Measurements from ENCODE around the gene CYFIP2. TPM values are rescaled to one million over a fixed set of nuclear protein-coding genes. Genes with fewer than 3 reads are reported as not detected.
"Not testable (repeated sequence)": the region's sequence is repeated elsewhere in the genome, so short reads cannot be mapped to it uniquely, and the experiment has no call there.

Gene CYFIP2
- total RNA-seq, result 2.1 TPM

GRCh38 chr5:157265714-157266285 is at the start of gene CYFIP2:
CYFIP2 (plus strand) TSS chr5:157266123; CDS start chr5:157285362, 19,239 bp downstream.
- peak; percentile 89 for ATAC-seq

- ATAC-seq, result no peak
These were observed 49.4 kb upstream of the CYFIP2 start for GRCh38 chr5:157216391-157217142.

GRCh38 chr5:157217289-157218024 is 48.5 kb upstream of the CYFIP2 start:
- no peak for ATAC-seq

- ATAC-seq, result no peak
These were observed 46.2 kb upstream of the CYFIP2 start for GRCh38 chr5:157219491-157220271.

- no peak for ATAC-seq
These were observed 44.0 kb upstream of the CYFIP2 start for GRCh38 chr5:157221959-157222358.

- ATAC-seq, result no peak
These were observed 43.3 kb upstream of the CYFIP2 start for GRCh38 chr5:157222506-157223230.

- no peak for ATAC-seq
These were observed 40.2 kb upstream of the CYFIP2 start for GRCh38 chr5:157225469-157226422.

GRCh38 chr5:157230610-157231009 is 35.3 kb upstream of the CYFIP2 start:
- ATAC-seq, result no peak

- no peak for ATAC-seq
These were observed 33.2 kb upstream of the CYFIP2 start for GRCh38 chr5:157232706-157233105.

GRCh38 chr5:157233515-157233914 is 32.4 kb upstream of the CYFIP2 start:
- no peak for ATAC-seq

- no peak for ATAC-seq
These were observed 29.5 kb upstream of the CYFIP2 start for GRCh38 chr5:157236423-157236822.

- no peak for ATAC-seq
These were observed 24.4 kb upstream of the CYFIP2 start for GRCh38 chr5:157241483-157241882.

- not testable (repeated sequence) for ATAC-seq
These were observed 21.2 kb upstream of the CYFIP2 start for GRCh38 chr5:157244704-157245103.

GRCh38 chr5:157245476-157245875 is 20.4 kb upstream of the CYFIP2 start:
- ATAC-seq, result no peak

GRCh38 chr5:157245886-157246285 is 20.0 kb upstream of the CYFIP2 start:
- no peak for ATAC-seq

- no peak for ATAC-seq
These were observed 18.7 kb upstream of the CYFIP2 start for GRCh38 chr5:157247267-157247666.

GRCh38 chr5:157248821-157249470 is 17.0 kb upstream of the CYFIP2 start:
- ATAC-seq, result no peak

GRCh38 chr5:157252711-157253465 is 13.0 kb upstream of the CYFIP2 start:
- ATAC-seq, result peak; percentile 41

GRCh38 chr5:157253547-157253946 is 12.4 kb upstream of the CYFIP2 start:
- peak; percentile 83 for ATAC-seq

GRCh38 chr5:157258450-157258849 is 7.5 kb upstream of the CYFIP2 start:
- no peak for ATAC-seq
